HG03108 (cell line): ENCODE results near the gene CCDC88B.
"Not testable (repeated sequence)": the region's sequence is repeated elsewhere in the genome, so short reads cannot be mapped to it uniquely, and the experiment has no call there.

ENCODE experiments used
- ATAC-seq: cut with Tn5 transposase; IDR thresholded peaks from one replicate; pipeline ENCODE4 v1.9.1; 2021; ENCODE audit warnings: moderate library complexity; ENCODE audit not compliant: unreplicated experiment

CCDC88B gene

GRCh38 chr11:64305075-64305690 lies 34.8 kb upstream of the CCDC88B start, which contains the start of gene ESRRA:
TSS of gene ESRRA (plus strand) at chr11:64305524. CDS start at chr11:64307180, 1,656 bp downstream.
- ATAC-seq: peak; percentile 62

GRCh38 chr11:64305691-64306562 lies 34.1 kb upstream of the CCDC88B start:
- ATAC-seq: peak; percentile 19

GRCh38 chr11:64306563-64306875 lies 33.5 kb upstream of the CCDC88B start:
- ATAC-seq: no peak

DNA sequence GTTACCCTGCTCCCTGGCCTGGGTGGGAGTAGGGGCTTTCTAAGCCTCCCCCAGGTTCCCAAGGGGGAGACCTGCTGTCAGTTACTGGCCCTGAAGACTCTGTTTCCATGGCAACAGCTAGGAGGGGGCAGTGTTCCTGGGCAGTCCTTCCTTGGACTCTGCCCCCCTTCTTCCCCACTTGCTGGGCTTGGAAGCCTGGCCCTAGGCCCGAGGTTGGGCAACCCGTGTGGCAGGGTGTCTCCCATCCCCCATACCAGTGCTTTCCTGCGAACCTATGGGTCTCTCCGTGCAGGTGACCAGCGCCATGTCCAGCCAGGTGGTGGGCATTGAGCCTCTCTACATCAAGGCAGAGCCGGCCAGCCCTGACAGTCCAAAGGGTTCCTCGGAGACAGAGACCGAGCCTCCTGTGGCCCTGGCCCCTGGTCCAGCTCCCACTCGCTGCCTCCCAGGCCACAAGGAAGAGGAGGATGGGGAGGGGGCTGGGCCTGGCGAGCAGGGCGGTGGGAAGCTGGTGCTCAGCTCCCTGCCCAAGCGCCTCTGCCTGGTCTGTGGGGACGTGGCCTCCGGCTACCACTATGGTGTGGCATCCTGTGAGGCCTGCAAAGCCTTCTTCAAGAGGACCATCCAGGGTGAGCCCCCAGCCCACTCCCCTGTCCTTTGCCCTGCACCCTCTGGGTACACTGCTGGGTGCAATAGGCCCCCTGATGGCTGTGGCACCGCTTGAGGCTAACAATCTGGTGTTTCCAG lies 33.0 kb upstream of the CCDC88B start:
- no peak for ATAC-seq

GRCh38 chr11:64307795-64308194 lies 32.2 kb upstream of the CCDC88B start:
- not testable (repeated sequence) for ATAC-seq

DNA sequence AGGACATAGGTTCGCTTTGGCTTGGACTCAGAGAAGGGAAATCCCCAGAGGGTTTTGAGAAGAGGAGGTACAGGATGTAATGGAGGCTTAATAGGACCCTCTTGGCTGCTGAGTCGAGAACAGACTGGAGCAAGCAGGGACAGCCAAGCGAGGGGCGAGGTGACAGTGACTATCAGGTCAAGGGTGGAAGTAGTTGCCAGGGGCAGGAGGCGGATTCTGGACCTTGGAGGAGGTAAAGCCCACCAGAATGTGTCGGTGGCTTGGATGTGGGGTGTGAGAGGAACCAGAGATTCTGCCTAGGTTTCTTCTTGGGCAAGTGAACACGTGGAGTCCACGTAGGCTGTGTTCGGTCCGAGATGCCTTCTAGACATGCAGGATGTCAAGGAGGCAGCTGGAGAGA lies 27.1 kb upstream of the CCDC88B start:
- no peak for ATAC-seq

- ATAC-seq: no peak
These were observed 26.4 kb upstream of the CCDC88B start for GRCh38 chr11:64313491-64314145.

GRCh38 chr11:64314146-64314804 lies 25.7 kb upstream of the CCDC88B start:
- no peak for ATAC-seq

GRCh38 chr11:64314805-64315561 lies 25.0 kb upstream of the CCDC88B start:
- no peak for ATAC-seq

DNA sequence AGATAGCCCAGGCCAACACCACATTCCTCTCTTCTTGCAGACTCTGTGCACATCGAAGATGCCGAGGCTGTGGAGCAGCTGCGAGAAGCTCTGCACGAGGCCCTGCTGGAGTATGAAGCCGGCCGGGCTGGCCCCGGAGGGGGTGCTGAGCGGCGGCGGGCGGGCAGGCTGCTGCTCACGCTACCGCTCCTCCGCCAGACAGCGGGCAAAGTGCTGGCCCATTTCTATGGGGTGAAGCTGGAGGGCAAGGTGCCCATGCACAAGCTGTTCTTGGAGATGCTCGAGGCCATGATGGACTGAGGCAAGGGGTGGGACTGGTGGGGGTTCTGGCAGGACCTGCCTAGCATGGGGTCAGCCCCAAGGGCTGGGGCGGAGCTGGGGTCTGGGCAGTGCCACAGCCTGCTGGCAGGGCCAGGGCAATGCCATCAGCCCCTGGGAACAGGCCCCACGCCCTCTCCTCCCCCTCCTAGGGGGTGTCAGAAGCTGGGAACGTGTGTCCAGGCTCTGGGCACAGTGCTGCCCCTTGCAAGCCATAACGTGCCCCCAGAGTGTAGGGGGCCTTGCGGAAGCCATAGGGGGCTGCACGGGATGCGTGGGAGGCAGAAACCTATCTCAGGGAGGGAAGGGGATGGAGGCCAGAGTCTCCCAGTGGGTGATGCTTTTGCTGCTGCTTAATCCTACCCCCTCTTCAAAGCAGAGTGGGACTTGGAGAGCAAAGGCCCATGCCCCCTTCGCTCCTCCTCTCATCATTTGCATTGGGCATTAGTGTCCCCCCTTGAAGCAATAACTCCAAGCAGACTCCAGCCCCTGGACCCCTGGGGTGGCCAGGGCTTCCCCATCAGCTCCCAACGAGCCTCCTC lies 24.1 kb upstream of the CCDC88B start:
- not testable (repeated sequence) for ATAC-seq

- ATAC-seq: no peak
These were observed 23.2 kb upstream of the CCDC88B start for GRCh38 chr11:64316672-64317324.

- ATAC-seq: peak; percentile 55
These were observed 22.6 kb upstream of the CCDC88B start, which contains the start of gene TRMT112 for GRCh38 chr11:64317325-64317960. TSS of gene TRMT112 (minus strand) at chr11:64317559. CDS start at chr11:64317526, 33 bp downstream.

DNA sequence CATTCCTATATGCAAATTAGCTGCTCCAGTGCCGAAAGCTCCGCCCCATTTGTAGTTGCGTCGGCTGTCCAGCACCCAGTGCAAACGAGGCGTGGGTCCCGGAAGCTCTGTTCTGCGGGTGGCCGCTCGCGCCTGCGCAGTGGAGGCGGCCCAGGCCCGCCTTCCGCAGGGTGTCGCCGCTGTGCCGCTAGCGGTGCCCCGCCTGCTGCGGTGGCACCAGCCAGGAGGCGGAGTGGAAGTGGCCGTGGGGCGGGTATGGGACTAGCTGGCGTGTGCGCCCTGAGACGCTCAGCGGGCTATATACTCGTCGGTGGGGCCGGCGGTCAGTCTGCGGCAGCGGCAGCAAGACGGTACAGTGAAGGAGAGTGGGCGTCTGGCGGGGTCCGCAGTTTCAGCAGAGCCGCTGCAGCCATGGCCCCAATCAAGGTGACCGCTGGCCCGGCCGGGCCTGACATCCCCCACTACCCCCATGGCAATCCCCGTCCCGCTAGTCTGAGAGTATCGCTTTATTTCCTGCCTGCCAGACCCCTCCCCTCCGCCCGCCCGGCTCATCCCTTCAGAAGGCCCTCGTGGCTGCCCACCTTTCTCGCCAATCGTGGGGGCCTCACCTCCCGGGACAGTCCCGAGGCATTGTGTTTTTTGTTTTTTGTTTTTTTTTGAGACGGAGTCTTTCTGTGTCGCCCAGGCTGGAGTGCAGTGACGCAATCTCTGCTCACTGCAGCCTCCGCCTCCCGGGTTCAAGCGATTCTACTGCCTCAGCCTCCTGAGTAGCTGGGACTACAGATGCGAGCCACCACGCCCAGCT lies 21.8 kb upstream of the CCDC88B start, which contains the start of gene PRDX5:
Gene PRDX5, plus strand, starts transcription at position 161 of the 805 bp plus-strand sequence. Its CDS starts 95 bp downstream, at position 256.
- peak; percentile 68 for ATAC-seq

DNA sequence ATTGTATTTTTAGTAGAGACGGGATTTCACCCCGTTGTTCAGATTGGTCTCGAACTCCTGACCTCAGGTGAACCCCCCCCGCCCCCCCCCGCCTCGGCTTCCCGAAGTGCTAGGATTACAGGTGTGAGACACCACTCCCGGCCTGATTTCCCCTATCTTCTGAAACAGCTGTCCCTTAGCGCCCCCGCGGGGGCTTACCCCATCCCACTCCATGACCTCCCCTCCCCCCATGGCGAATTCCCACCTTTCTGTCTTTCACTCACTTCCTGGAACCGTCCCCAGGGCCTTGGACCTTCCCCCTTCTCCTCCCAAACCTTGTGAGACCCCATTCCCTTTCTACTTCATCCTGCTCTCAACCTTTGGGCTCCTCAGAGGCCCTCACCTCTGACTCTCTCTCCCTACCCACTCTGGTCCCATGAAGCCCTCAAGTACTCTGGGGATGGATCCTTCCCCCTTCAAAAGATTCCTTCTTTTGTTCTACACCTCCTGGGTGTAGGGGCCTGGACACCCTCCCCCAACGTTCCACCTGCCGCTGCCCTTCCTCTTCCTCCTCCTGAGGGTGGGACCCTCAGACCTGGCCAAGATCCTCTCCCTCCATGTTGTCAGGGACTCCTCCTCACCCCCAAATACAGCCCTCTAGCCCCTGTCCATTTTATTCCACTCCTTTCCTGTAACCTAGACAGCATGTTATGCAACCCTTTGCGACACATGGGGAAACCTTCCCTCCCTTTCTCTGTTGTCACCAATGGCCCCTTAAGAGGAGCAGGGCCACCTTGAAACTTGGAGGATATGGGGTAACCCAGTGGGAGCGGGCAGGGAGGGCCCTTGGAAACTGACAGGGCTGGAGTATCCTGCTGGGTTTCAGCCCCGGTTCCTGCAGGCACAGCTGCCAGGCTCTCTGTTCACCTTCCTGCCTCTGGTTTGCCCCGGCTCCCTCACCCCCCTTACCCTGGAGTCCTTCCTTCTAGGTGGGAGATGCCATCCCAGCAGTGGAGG lies 20.9 kb upstream of the CCDC88B start:
- no peak for ATAC-seq

GRCh38 chr11:64320556-64320955 lies 19.4 kb upstream of the CCDC88B start:
- ATAC-seq: no peak

DNA sequence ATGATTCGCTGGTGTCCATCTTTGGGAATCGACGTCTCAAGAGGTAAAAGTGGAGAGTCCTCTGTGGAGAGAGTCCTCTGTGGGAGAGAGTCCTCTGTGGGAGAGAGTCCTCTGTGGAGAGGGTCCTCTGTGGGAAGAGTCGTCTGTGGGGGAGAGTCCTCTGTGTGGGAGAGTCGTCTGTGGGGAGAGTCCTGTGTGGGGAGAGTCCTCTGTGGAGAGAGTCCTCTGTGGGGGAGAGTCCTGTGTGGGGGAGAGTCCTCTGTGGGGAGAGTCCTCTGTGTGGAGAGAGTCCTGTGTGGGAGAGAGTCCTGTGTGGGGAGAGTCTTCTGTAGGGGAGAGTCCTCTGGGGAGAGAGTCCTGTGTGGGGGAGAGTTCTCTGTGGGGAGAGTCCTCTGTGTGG lies 19.0 kb upstream of the CCDC88B start:
- no peak for ATAC-seq
